A549 (cell line): ENCODE measurements around the gene NAALADL1.

Experiments
- CEBPB ChIP-seq, 2 experiments: fragments of >200 bp in 1 of 2; sonication (Bioruptor Twin) in 1 of 2; formaldehyde crosslinking in 1 of 2; IDR thresholded peaks; 2 replicates each; pipeline ENCODE4 v1.6.1; 2012 to 2016
- CTCF ChIP-seq: fragments of >200 bp; sonication (Bioruptor Twin); formaldehyde crosslinking; IDR thresholded peaks from 3 replicates; pipeline ENCODE4 v1.5.1; 2016
- GATA3 ChIP-seq: IDR thresholded peaks from 2 replicates; pipeline ENCODE4 v1.6.1; 2012; ENCODE audit warnings: borderline replicate concordance
- JUNB ChIP-seq: fragments of >200 bp; sonication (Bioruptor Twin); formaldehyde crosslinking; IDR thresholded peaks from 2 replicates; pipeline ENCODE4 v1.6.1; 2016

DNA sequence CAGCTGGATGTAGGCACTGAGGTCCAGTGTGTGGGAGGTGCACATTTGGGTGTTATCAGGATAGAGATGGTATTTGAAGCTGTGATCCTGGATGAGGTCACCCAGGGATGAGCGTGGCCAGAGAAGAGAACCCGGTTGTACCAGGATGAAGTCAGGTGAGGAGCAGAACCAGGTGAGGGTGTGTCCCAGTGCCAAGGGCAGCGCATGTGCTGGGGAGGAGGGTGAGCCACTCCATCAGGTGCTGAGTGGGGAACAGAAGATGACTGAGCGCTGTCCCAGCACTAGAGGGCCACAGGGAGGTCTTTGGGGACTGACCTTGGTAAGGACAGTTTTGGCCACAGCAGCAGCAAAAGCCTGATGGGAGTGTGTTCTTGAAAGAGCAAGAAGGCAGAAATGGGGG is 41.6 kb downstream of the NAALADL1 start:
- no peak for TF ChIP-seq CEBPB (IDR thresholded peaks at IDR 0.05)
- no peak for TF ChIP-seq CTCF
- no peak for TF ChIP-seq JUNB
- TF ChIP-seq GATA3 = no peak
